Kidney (tissue), 14 donors: ENCODE measurements around the gene USP48. TPM values are rescaled to one million over a fixed set of nuclear protein-coding genes. Genes with fewer than 3 reads are reported as not detected.
"Not testable (repeated sequence)": the region's sequence is repeated elsewhere in the genome, so short reads cannot be mapped to it uniquely, and the experiment has no call there.

Source experiments
- DNase-seq, 5 donors: peaks; one replicate each; pipeline ENCODE4 v3.0.0-alpha.2; 2013 to 2020
- FAIRE-seq: peaks from 2 replicates; lab custom pipeline; 2012; peaks lifted over from hg19 to GRCh38; lab: Jason Lieb, UNC
- H3K27ac ChIP-seq, 2 donors: one replicate each; pipeline ENCODE4 v1.7.0; 2013; ENCODE audit warnings: low read depth in 2 of 2, low read length in 2 of 2, inconsistent platforms in 1 of 2
- H3K27me3 ChIP-seq: one replicate; pipeline ENCODE4 v1.7.1; 2013; ENCODE audit warnings: low read length, inconsistent platforms; ENCODE audit not compliant: control insufficient read depth, insufficient read depth
- H3K36me3 ChIP-seq, 3 donors: one replicate each; pipeline versions ENCODE4 v1.7.0 to v1.7.1; 2013; ENCODE audit warnings: low read length in 3 of 3, control low read depth in 1 of 3, inconsistent platforms in 1 of 3; ENCODE audit not compliant: insufficient read depth in 3 of 3, control insufficient read depth in 2 of 3
- H3K4me1 ChIP-seq, 3 donors: one replicate each; pipeline versions ENCODE4 v1.7.0 to v1.7.1; 2013; ENCODE audit warnings: low read length in 3 of 3, inconsistent platforms in 1 of 3, low read depth in 1 of 3; ENCODE audit not compliant: control insufficient read depth in 2 of 3, insufficient read depth in 2 of 3
- H3K4me3 ChIP-seq, 3 donors: one replicate each; pipeline versions ENCODE4 v1.7.0 to v1.8.1; 2013; ENCODE audit warnings: low read length in 3 of 3, control low read depth in 1 of 3, inconsistent platforms in 1 of 3
- H3K9ac ChIP-seq, 3 donors: one replicate each; pipeline versions ENCODE4 v1.7.0 to v1.7.1; 2013; ENCODE audit warnings: low read length in 3 of 3, control low read depth in 1 of 3, inconsistent platforms in 1 of 3
- H3K9me3 ChIP-seq, 3 donors: one replicate each; pipeline versions ENCODE4 v1.7.0 to v1.7.1; 2013; ENCODE audit warnings: low read length in 3 of 3, control low read depth in 1 of 3, inconsistent platforms in 1 of 3; ENCODE audit not compliant: control insufficient read depth in 2 of 3, insufficient read depth in 1 of 3
- intact Hi-C: fragments of 100-400 bp; cut with DNase I; formaldehyde crosslinking; loops from one replicate; pipeline ENCODE4 v1.11.1; 2022
- polyA plus RNA-seq: library from polyadenylated mRNA; stranded (reverse); fragments of 350-450 nt; fragmentation: Illumina TruSeq; extraction: RNeasy Lipid Tissue Mini Kit (QIAGEN cat#74804); gene quantifications from one replicate; pipeline ENCODE4 v1.2.3, GENCODE V29; 2014; ENCODE audit warnings: low read depth, low replicate concordance; ENCODE audit not compliant: insufficient read depth
- total RNA-seq: library from RNA; stranded (reverse); fragmentation: NEBNext Ultra II Directional; extraction: Animal tissue kit (Norgen Biotek cat#: 25700); gene quantifications from one replicate; pipeline ENCODE4 v1.2.1, GENCODE V29; 2021
- TF ChIP-seq, protein P1 (sequence below): IDR thresholded peaks from 3 replicates; pipeline ENCODE4 v1.5.1; 2012; ENCODE audit warnings: mild to moderate bottlenecking, moderate library complexity, borderline replicate concordance; ENCODE audit not compliant: insufficient read depth; ENCODE audit errors: extremely low read depth
- donor health status: control.
- donor health status: control.
- donor health status: control.
- donor health status: control.
- donor health status: control.
- donor health status: DM: yes; HTN: yes; CAD: no.
- donor health status: Normal renal cell carcinoma (clear cell type).

USP48 gene
- total and polyA plus RNA-seq, 2 donors from 2014 or later: 16.7 to 62.8 TPM

DNA sequence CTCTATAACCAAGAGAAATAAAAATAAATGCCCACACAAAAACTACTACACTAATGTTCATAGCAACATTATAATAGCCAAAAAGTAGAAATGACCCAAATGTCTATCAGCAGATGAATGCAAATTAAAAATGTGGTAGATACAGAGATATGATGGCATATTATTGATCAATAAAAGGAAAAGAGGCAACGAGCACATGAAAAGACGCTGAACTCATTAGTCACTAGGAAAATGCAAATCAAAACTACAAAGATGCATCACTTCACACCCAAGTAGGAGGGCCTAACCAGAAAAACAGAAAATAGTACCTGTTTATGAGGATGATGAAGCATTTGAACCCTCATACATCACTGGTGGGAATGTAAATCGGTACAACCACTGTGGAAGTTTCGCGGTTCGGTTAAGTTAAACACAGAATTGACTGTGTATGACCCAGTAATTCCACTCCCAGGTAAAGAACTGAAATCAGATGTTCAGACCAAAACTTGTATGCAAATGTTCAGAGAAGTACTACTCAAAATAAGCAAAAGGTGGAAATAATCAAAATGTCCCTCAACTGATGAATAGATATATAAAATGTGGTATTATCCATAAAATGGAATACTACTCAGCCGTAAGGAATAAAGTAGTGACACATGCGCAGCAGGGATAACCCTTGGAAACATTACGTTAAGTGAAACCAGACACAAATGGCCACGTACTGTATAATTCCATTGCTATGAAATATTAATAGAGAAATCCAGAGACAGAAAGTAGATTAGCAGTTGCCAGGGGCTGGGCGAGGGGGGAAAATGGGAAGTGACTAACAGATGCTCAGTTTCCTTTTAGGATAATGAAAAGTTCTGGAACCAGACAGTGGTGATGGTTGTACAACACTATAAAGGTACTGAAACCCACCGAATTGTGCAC is 3.1 kb downstream of the USP48 start:
- Histone ChIP-seq H3K36me3 (no peaks in the 10 kb centered on the region), H3K27me3 (no peaks in the 10 kb centered on the region), H3K9ac (no peak overlapping the region), H3K27ac (no peak overlapping the region), H3K9me3 (no peaks in the 10 kb centered on the region), H3K4me1 (no peaks in the 10 kb centered on the region), H3K4me3 (no peak overlapping the region)
- intact Hi-C loops: no loop called here
- DNase-seq: no peak
- TF ChIP-seq, protein P1, sequence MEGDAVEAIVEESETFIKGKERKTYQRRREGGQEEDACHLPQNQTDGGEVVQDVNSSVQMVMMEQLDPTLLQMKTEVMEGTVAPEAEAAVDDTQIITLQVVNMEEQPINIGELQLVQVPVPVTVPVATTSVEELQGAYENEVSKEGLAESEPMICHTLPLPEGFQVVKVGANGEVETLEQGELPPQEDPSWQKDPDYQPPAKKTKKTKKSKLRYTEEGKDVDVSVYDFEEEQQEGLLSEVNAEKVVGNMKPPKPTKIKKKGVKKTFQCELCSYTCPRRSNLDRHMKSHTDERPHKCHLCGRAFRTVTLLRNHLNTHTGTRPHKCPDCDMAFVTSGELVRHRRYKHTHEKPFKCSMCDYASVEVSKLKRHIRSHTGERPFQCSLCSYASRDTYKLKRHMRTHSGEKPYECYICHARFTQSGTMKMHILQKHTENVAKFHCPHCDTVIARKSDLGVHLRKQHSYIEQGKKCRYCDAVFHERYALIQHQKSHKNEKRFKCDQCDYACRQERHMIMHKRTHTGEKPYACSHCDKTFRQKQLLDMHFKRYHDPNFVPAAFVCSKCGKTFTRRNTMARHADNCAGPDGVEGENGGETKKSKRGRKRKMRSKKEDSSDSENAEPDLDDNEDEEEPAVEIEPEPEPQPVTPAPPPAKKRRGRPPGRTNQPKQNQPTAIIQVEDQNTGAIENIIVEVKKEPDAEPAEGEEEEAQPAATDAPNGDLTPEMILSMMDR: no peak
- FAIRE-seq: no peak

GRCh38 chr1:21778405-21778727 is 4.6 kb downstream of the USP48 start:
- FAIRE-seq: no peak
- TF ChIP-seq, protein P1: no peak
- peaks cover 0 to 2% (median 0%) of the 10 kb centered on the region in 3 donors for H3K4me1 ChIP-seq
- H3K27me3 ChIP-seq: no peaks in the 10 kb centered on the region
- no peaks in the 10 kb centered on the region for H3K36me3 ChIP-seq
- H3K4me3 ChIP-seq: no peak overlapping the region
- no peak overlapping the region for H3K9ac ChIP-seq
- no peak overlapping the region for H3K27ac ChIP-seq
- DNase-seq: no peak
- intact Hi-C loops: no loop called here
- no peaks in the 10 kb centered on the region for H3K9me3 ChIP-seq

- intact Hi-C loops, H3K4me3 ChIP-seq, H3K36me3 ChIP-seq, H3K9me3 ChIP-seq, H3K27ac ChIP-seq, FAIRE-seq, H3K9ac ChIP-seq, H3K27me3 ChIP-seq, DNase-seq, H3K4me1 ChIP-seq: not testable (repeated sequence)
Measured at GRCh38 chr1:21776925-21777324, 6.0 kb downstream of the USP48 start.

- intact Hi-C loops: no loop called here
- TF ChIP-seq, protein P1: no peak
- no peak overlapping the region for H3K4me3 ChIP-seq
- DNase-seq: no peak
- no peak for FAIRE-seq
- no peaks in the 10 kb centered on the region for H3K27me3 ChIP-seq
- H3K9ac ChIP-seq: no peak overlapping the region
- H3K36me3 ChIP-seq: no peaks in the 10 kb centered on the region
- H3K4me1 ChIP-seq: peaks cover 0 to 2% (median 0%) of the 10 kb centered on the region in 3 donors
- H3K9me3 ChIP-seq: no peaks in the 10 kb centered on the region
- no peak overlapping the region for H3K27ac ChIP-seq
Measured at GRCh38 chr1:21775985-21776562, 6.9 kb downstream of the USP48 start.
